IPS-18c (cell line): ENCODE measurements around the gene ACTR2.
"Not testable (repeated sequence)": the region's sequence is repeated elsewhere in the genome, so short reads cannot be mapped to it uniquely, and the experiment has no call there.

Experiments used
- H3K4me3 ChIP-seq: 2 replicates; pipeline ENCODE4 v1.7.0; 2013; ENCODE audit warnings: low read depth, mild to moderate bottlenecking, low read length, moderate library complexity; ENCODE audit not compliant: insufficient read depth
- H3K9me3 ChIP-seq: one replicate; pipeline ENCODE4 v1.6.1; 2013; ENCODE audit warnings: mild to moderate bottlenecking, low read length, moderate library complexity; ENCODE audit not compliant: control insufficient read depth, insufficient read depth

The ACTR2 gene

GRCh38 chr2:65220432-65221131 is 7.0 kb upstream of the ACTR2 start:
- no peaks in the 10 kb centered on the region for H3K9me3 ChIP-seq
- no peak overlapping the region for H3K4me3 ChIP-seq

GRCh38 chr2:65221275-65221674 is 6.4 kb upstream of the ACTR2 start:
- not testable (repeated sequence) for H3K9me3 ChIP-seq, H3K4me3 ChIP-seq

- Histone ChIP-seq H3K4me3 (peak overlapping the region; percentile 98), H3K9me3 (no peaks in the 10 kb centered on the region)
Measured at GRCh38 chr2:65227020-65227455, 593 bp upstream of the ACTR2 start.

- Histone ChIP-seq H3K9me3 (no peaks in the 10 kb centered on the region), H3K4me3 (peak overlapping the region; percentile 98)
Measured at GRCh38 chr2:65228263-65228750, 676 bp downstream of the ACTR2 start.

GRCh38 chr2:65231121-65231520 is 3.5 kb downstream of the ACTR2 start:
- Histone ChIP-seq H3K4me3 (no peak overlapping the region), H3K9me3 (no peaks in the 10 kb centered on the region)

- H3K9me3 ChIP-seq, result no peaks in the 10 kb centered on the region
- H3K4me3 ChIP-seq, result no peak overlapping the region
Measured at GRCh38 chr2:65231892-65232477, 4.4 kb downstream of the ACTR2 start.

- H3K4me3 ChIP-seq, result no peak overlapping the region
- H3K9me3 ChIP-seq, result no peaks in the 10 kb centered on the region
Measured at GRCh38 chr2:65232636-65233035, 5.0 kb downstream of the ACTR2 start.

GRCh38 chr2:65240657-65241056 is 13.0 kb downstream of the ACTR2 start:
- H3K4me3 ChIP-seq, result no peak overlapping the region
- no peaks in the 10 kb centered on the region for H3K9me3 ChIP-seq

- H3K4me3 ChIP-seq, H3K9me3 ChIP-seq: not testable (repeated sequence)
Measured at GRCh38 chr2:65244452-65244851, 16.8 kb downstream of the ACTR2 start.

- H3K9me3 ChIP-seq, result no peaks in the 10 kb centered on the region
- no peak overlapping the region for H3K4me3 ChIP-seq
Measured at GRCh38 chr2:65252640-65253039, 25.0 kb downstream of the ACTR2 start.

GRCh38 chr2:65255356-65255755 is 27.7 kb downstream of the ACTR2 start:
- Histone ChIP-seq H3K9me3 (no peaks in the 10 kb centered on the region), H3K4me3 (no peak overlapping the region)

GRCh38 chr2:65256054-65256453 is 28.4 kb downstream of the ACTR2 start:
- no peak overlapping the region for H3K4me3 ChIP-seq
- no peaks in the 10 kb centered on the region for H3K9me3 ChIP-seq

GRCh38 chr2:65257866-65258265 is 30.2 kb downstream of the ACTR2 start:
- not testable (repeated sequence) for H3K9me3 ChIP-seq, H3K4me3 ChIP-seq

- H3K4me3 ChIP-seq, result no peak overlapping the region
- no peaks in the 10 kb centered on the region for H3K9me3 ChIP-seq
Measured at GRCh38 chr2:65261676-65262075, 34.0 kb downstream of the ACTR2 start.

GRCh38 chr2:65263262-65263661 is 35.6 kb downstream of the ACTR2 start:
- H3K4me3 ChIP-seq, result no peak overlapping the region
- no peaks in the 10 kb centered on the region for H3K9me3 ChIP-seq

GRCh38 chr2:65263986-65264385 is 36.4 kb downstream of the ACTR2 start:
- Histone ChIP-seq H3K9me3 (no peaks in the 10 kb centered on the region), H3K4me3 (no peak overlapping the region)

- H3K4me3 ChIP-seq, result no peak overlapping the region
- no peaks in the 10 kb centered on the region for H3K9me3 ChIP-seq
Measured at GRCh38 chr2:65264821-65265670, 37.4 kb downstream of the ACTR2 start.

GRCh38 chr2:65265671-65266045 is 38.0 kb downstream of the ACTR2 start:
- Histone ChIP-seq H3K9me3 (no peaks in the 10 kb centered on the region), H3K4me3 (no peak overlapping the region)
